Measurements from ENCODE around the gene MZF1. TPM values are rescaled to one million over a fixed set of nuclear protein-coding genes. Genes with fewer than 3 reads are reported as not detected.

Gene MZF1
- total and polyA plus RNA-seq, 2 donors (not counting 3 experiments of a cell fraction or from before 2014, with no cell fraction given), result 26.4 to 30.8 TPM

DNA sequence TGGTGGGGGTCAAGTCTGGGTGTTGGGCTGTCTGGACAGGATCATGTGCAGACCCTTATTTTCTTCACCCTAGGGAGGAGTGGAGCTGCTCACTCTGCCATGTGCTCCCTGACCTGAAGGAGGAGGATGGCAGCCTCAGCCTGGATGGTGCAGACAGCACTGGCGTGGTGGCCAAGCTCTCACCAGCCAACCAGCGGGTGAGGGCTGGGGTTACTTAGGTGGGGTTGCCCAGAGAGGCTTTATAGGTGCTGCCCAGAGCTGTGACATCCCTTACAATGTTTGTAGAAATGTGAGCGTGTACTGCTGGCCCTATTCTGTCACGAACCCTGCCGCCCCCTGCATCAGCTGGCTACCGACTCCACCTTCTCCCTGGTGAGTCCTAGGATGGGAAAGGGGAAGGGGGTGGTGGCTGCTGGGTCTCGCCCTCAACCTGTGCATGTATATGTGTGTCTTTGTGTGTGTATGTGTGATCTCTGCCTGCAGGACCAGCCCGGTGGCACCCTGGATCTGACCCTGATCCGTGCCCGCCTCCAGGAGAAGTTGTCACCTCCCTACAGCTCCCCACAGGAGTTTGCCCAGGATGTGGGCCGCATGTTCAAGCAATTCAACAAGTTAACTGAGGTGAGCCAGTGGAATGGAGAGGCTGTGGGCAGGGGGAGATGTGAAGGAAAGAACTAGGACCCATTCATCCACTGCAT is 23.3 kb downstream of the MZF1 start:
- Histone ChIP-seq H3K4me3 (replicated peaks in 1 of 3; ENCODE audit: insufficient read depth in 1 of 3, low read depth in 1 of 3, low read length in 3 of 3) (no peak overlapping the region), H3K79me2 (ENCODE audit: control insufficient read depth, insufficient read depth, low read length) (peaks cover 47% of the 10 kb centered on the region), H3K9me3 (replicated peaks; ENCODE audit: control insufficient read depth, insufficient read depth, low read length) (no peaks in the 10 kb centered on the region), H3K36me3 (ENCODE audit: control insufficient read depth in 2 of 2, extremely low read depth in 1 of 2, insufficient read depth in 2 of 2, low read length in 2 of 2) (peaks cover 14 to 50% of the 10 kb centered on the region in 2 experiments), H3K9me1 (replicated peaks; ENCODE audit: control insufficient read depth, extremely low read depth, insufficient read depth, low read length) (no peaks in the 10 kb centered on the region), H3K9ac (replicated peaks; ENCODE audit: extremely low read depth, insufficient read depth, low read length) (no peak overlapping the region), H2AFZ (ENCODE audit: low read depth, low read length) (no peak overlapping the region), H4K20me1 (replicated peaks; ENCODE audit: control insufficient read depth, extremely low read depth, insufficient read depth, low read length) (peaks cover 4% of the 10 kb centered on the region), H3K27me3 (ENCODE audit: control insufficient read depth in 2 of 2, insufficient read depth in 2 of 2, low read length in 2 of 2) (no peaks in the 10 kb centered on the region), H3K4me1 (ENCODE audit: control insufficient read depth, extremely low read depth, insufficient read depth, low read length) (peaks cover 25% of the 10 kb centered on the region), H3K27ac (ENCODE audit: insufficient read depth, low read depth, low read length) (no peak overlapping the region), H3K4me2 (ENCODE audit: insufficient read depth, low read length) (no peak overlapping the region)
- TF ChIP-seq, protein P1, sequence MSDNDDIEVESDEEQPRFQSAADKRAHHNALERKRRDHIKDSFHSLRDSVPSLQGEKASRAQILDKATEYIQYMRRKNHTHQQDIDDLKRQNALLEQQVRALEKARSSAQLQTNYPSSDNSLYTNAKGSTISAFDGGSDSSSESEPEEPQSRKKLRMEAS (IDR thresholded peaks at IDR 0.05; ENCODE audit: insufficient read depth, insufficient read length), result no peak
- TF ChIP-seq POLR2A (IDR thresholded peaks at IDR 0.05; ENCODE audit: low read depth, low read length), result no peak
- no peak for TF ChIP-seq JUN (IDR thresholded peaks at IDR 0.05; ENCODE audit: borderline replicate concordance, insufficient read depth, insufficient read length, low read depth)
- TF ChIP-seq POLR2AphosphoS5 (IDR thresholded peaks at IDR 0.05; ENCODE audit: insufficient read depth, low read depth, low read length), result no peak
- no peak for TF ChIP-seq CTCF (IDR thresholded peaks at IDR 0.05; ENCODE audit: extremely low read depth in 1 of 2, insufficient read depth in 1 of 2, low read depth in 1 of 2, low read length in 2 of 2)
- no peak for TF ChIP-seq FOS (IDR thresholded peaks at IDR 0.05; ENCODE audit: borderline replicate concordance, insufficient read depth, low read length)
- TF ChIP-seq MYC (IDR thresholded peaks at IDR 0.05; ENCODE audit: low read depth, low read length), result no peak
- no peak for TF ChIP-seq EZH2 (IDR thresholded peaks at IDR 0.05; ENCODE audit: borderline replicate concordance, low read depth, low read length, severe bottlenecking)
- TF ChIP-seq GATA2 (IDR thresholded peaks at IDR 0.05; ENCODE audit: insufficient read depth, insufficient read length, low read depth, low read length), result no peak
- ChIA-PET CTCF (interaction anchor here (1.4 kb wide), 1 partner anchor 30 kb away, joined by 6 read pairs; the partner anchor contains the start of gene ZBTB45), POLR2A (interaction anchor here (0.6 kb wide), 1 partner anchor 25 kb away, joined by 5 read pairs; no protein-coding TSS in a partner anchor)
- intact Hi-C loops (cut with micrococcal nuclease) (no loop called here), dilution Hi-C loops (cut with MboI; ENCODE audit: extremely low pct_ligation_motif_present, low sequenced_read_pairs) (no loop called here)
- FAIRE-seq (no peak), DNase-seq (ENCODE audit: low read depth, low spot score) (no peak)
- TSS peak; percentile 19 for BruUV-seq (replicated peaks)
